Measurements from ENCODE around the gene OPTN. TPM values are rescaled to one million over a fixed set of nuclear protein-coding genes. Genes with fewer than 3 reads are reported as not detected.
"Not testable (repeated sequence)": the region's sequence is repeated elsewhere in the genome, so short reads cannot be mapped to it uniquely, and the experiment has no call there.

The OPTN gene
- total RNA-seq, 1 donor from 2014 or later: 75.4 TPM

DNA sequence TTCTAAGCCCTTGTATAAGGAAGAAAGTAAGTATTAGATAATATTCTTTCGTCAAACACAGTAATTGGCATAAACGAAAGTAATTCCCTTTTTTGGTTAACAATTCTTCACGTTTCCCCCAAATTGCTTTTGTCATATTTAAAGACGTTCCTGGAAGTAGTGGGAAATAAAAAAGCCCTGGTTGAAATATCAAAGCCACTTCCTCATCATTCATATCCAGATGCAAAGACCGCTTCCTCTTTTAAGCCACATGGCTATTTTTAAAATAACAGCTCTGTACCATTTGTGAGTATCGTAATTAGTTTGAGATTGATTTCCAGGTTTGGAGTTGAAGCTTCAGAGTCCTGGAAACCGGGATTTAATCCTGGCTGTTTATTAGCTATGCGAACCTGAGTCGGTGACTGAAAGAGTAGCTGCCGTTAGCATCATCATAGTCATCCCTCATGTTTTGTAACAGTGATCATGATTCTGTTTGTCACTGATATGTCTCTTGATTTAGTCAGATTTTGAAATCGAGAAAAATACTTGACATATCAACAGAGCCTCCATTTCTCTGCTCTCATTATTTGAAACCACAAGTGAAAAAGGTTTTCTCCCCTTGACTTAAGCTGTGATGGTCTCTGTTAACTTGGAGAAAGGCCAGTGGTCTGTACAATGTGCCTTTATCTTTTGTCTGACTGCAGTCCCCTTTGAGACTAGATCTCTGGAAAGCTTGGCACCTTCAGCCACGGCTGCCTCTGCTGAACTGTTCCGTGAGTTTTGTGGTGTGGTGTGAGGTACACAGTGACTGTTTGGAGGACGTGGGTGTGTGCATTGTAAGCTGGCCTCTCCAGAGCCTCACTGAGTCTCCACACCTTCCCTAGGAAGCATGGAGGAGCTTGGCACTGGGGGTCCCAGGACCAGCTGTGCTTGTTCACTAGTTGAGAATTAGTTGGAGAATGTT, 18.1 kb downstream of the OPTN start:
- FAIRE-seq: no peak

GRCh38 chr10:13118784-13119410, 18.9 kb downstream of the OPTN start:
- DNase-seq (ENCODE audit: low spot score in 2 of 2) (no peak), FAIRE-seq (no peak)

More for the DNA sequence above, 18.1 kb downstream of the OPTN start:
- DNase-seq (ENCODE audit: low spot score in 2 of 2): no peak

DNA sequence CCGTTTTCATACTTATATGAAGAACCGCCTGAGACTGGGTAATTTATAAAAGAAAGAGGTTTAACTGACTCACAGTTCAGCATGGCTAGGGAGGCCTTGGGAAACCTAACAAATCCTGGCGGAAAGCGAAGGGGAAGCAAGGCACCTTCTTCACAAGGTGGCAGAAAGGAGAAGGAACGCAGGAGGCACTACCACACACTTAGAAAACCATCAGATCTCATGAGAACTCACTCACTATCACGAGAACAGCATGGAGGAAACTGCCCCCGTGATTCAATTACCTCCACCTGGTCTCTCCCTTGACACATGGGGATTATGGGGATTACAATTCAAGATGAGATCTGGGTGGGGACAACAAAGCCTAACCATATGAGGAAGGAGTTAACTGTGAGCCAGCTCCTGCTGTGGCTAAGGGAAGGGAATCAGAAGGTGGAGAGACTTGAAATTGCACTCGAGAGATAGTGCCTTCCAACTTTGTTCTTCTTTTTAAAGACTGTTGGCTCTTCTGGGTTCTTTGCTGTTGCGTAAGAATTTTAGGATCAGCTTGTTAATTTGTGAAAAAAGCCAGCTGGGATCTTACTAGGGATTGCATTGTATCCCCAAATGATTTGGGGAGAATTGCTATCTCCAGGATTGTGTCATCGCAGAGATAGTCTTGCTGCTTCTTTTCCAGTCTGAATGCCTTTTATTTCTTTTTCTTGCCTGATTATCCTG, 21.0 kb downstream of the OPTN start:
- DNase-seq (ENCODE audit: low spot score in 2 of 2) (no peak), FAIRE-seq (no peak)

DNA sequence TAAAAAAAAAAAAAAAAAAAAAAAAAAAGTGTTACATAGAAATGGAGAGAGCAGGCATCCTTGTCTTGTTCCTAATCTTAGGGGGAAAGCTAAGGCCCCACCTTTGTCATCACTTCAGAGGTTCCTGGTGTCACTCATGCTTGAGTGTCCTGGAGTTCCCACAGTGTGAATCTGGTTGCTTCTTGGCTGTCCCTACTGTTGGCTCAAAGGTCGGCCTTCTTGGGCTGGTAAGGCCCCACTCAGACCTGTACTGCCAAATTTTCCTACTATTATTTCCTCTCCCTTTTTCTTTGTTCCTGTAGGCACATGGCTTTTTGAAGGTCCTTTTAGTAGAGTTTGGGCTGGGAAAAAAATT, 21.5 kb downstream of the OPTN start:
- DNase-seq (ENCODE audit: low spot score in 2 of 2): no peak
- no peak for FAIRE-seq

- DNase-seq (ENCODE audit: low spot score in 2 of 2) (no peak), FAIRE-seq (no peak)
These were observed 36.7 kb downstream of the OPTN start for GRCh38 chr10:13136651-13137050.

DNA sequence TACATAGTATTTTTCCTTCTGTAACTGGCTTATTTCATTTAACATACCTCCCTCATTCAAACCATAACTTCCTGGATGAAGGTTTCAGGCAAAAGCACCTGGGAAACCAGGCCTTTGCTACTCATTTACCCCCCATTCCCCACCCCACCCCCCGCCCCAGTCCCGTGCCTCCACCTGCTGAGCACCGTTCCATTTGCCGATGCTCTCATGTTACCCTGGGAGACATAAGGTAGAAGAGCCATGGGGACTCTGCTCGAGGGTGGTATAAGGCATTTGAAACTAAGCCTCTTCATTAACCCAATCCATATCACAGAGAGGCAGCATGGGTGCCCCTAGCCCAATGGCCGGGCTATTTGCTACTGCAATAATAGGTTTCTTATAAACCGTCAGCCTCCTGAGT, 39.2 kb downstream of the OPTN start:
- FAIRE-seq (no peak), DNase-seq (ENCODE audit: low spot score in 2 of 2) (no peak)

DNA sequence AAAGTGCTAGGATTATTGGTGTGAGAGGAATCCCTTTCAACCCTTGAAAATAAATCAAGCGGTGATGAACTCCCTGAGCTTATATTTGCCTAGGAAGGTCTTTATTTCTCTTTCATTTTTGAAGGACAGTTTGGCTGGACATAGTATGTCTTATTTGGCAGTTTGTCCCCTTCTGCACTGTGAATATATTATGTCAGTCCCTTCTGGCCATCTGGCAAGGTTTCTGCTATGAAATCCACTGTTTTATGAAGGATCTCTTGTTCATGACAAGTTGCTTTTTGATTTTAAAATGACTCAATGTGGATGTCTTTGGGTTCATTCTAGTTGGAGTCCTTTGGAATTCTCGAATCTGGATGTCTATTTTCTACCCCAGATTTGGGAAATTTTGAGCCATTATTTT, 39.7 kb downstream of the OPTN start:
- DNase-seq (ENCODE audit: low spot score in 2 of 2) (no peak), FAIRE-seq (no peak)

DNA sequence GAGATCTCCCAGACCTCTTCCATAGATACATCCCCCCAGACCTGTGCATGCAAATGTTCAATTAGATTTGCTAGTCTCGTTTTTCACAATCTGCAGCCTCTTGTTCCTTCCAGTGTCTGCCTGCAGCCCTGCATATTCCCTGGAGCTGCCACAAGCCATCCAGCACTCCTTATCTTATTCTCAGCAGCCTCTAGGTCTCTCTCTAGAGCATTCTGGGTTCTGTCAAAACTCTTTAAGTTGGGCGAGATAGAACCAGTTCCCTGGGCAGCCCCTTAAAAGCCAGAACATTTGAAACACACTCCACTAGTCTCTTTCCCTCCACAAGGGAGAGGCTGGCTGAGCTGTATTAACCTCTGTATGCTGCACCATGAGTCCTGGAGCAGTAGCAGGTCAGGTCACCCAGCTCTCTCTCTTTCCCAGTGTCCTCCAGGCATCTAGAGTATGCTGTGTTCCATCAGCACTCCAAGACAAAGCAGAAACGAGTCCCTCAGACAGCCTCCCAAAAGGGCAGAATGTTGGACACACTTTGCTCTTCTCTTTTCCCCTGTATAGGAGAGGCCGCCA, 40.7 kb downstream of the OPTN start:
- DNase-seq (ENCODE audit: low spot score in 2 of 2): no peak
- no peak for FAIRE-seq

DNA sequence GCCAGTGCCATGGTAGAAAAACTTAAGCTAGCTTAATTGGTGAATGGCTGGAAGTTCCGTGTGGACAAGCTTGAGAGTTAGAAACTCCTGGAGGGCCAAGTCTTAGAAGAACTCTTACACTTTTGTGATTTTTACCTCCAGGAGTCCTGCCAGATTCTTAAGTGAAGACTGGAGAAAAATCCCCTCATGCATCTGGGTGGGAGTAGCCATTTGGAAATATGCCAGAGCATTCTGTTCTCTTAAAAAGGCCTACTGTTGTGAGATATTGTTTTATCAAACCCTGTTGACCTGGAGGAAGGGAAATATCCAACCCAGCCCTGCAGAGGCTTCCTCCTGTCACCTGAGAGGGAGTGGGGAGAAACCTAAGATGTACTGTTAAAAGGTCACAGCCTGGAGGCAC, 43.8 kb downstream of the OPTN start:
- DNase-seq (ENCODE audit: low spot score in 2 of 2): no peak
- no peak for FAIRE-seq

GRCh38 chr10:13144814-13145213, 44.9 kb downstream of the OPTN start:
- FAIRE-seq (no peak), DNase-seq (ENCODE audit: low spot score in 2 of 2) (no peak)

DNA sequence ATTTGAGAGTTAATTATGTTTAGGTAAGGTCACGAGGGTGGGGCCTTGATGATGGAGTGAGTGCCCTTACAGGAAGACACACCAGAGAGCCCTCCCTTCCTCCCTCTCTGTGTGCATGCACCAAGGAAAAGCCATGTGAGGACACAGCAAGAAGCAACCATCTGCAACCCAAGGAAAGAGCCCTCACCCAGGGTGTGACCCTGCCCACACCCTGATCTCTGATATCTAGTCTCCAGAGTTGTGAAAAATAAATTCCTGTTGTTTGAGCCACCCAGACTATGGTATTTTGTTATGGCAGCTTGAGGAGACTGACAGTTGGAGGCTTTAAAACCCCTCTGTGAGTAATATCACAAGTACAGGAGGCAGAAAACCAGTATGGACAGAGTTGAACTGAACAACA, 46.4 kb downstream of the OPTN start:
- DNase-seq (ENCODE audit: low spot score in 2 of 2): no peak
- FAIRE-seq: no peak

DNA sequence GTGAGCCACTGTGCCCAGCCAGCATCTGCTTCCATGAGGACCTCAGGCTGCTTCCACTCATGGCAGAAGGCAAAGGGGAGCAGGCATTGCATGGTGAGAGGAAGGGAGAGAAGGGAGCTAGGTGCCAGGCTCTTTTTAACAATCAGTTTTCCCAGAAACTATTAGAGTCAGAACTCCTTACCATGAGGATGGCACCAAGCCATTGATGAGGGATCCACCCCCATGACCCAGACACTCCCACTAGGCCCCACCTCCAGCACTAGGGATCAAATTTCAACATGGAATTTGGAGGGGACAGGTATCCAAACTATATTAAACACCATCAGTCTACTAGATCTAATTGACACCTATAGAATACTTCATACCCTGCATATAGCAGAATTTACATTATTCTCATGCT, 47.2 kb downstream of the OPTN start:
- no peak for FAIRE-seq
- DNase-seq (ENCODE audit: low spot score in 2 of 2): no peak

- FAIRE-seq (no peak), DNase-seq (ENCODE audit: low spot score in 2 of 2) (no peak)
These were observed 52.3 kb downstream of the OPTN start for GRCh38 chr10:13152296-13152695.

DNA sequence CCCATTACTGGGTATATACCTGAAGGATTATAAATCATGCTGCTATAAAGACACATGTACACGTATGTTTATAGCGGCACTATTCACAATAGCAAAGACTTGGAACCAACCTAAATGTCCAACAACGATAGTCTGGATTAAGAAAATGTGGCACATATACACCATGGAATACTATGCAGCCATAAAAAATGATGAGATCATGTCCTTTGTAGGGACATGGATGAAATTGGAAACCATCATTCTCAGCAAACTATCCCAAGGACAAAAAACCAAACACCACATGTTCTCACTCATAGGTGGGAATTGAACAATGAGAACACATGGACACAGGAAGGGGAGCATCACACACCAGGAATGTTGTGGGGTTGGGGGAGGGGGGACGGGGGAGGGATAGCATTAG, 55.9 kb downstream of the OPTN start:
- not testable (repeated sequence) for FAIRE-seq; DNase-seq (ENCODE audit: low spot score in 2 of 2)

GRCh38 chr10:13158401-13158800, 58.4 kb downstream of the OPTN start:
- FAIRE-seq (no peak), DNase-seq (ENCODE audit: low spot score in 2 of 2) (no peak)

DNA sequence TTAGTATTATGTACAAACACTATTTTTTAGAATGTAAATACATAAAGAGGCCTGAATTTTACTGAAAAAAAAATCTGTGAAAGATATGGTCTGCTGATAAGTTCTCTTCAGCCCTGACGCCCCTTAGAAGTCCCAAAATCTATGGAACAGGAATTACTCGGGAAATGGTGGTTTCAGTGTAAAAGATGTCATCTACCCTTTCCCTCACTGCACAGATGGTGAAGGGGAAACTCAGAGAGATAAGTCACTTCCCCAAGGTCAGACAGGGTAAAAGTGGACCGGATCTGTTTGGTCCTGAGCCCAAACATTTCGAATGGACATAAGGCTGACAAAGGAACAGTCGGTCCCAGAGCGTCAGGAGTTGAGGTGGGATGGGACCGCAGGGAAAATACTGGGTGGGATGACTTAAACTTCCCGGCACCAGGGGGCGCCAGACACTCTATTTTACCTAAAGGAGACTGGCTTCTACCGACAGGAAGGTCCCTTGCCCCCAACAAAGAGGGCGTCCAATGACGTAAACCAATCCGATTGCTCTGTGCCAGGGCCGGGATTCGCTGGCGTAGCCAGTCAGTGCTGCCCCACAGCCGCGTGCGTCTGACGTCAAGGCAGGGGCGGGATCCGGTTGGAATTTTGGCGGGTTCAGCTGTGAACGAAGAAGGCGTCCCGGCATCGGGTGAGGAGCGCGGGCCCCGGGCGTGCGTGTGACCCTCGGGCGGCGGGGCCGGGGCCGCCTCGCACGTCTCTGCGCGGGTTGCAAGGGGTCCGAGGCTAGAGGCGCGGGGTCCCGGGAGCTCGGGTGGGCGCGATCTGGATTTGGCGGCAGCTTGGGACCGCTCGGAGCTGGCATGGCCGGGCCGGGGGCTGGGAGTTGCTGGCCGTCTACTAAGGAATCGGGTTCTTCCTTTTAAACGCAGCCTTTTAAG, 61.2 kb downstream of the OPTN start, which contains the start of gene MCM10:
MCM10 (plus strand) TSS at position 625 of the 923 bp plus-strand sequence. CDS start 2,645 bp downstream, outside the sequence.
- DNase-seq (ENCODE audit: low spot score in 2 of 2) (peak; percentile 98 to 99), FAIRE-seq (peak; percentile 95)

DNA sequence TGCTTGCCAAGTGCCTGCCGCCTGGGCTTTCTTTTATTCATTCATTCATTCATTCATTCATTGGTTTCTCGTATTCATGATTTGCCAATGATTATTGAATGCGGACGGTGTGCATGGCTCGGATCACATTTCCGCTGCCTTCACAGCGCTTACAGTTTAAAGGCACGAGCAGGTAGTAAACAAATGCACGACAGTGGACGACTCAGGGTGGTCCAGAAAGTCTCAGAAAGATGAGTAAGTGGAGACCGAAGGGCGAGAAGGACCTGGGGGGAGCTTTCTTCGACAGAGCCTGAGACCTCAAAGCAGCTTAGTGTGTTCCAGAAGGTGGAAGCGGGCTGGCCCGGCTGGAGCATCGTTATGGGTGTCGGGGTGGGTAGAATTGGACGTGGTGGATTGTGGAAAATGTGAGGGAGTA, 61.9 kb downstream of the OPTN start:
- FAIRE-seq: no peak
- DNase-seq (ENCODE audit: low spot score in 2 of 2): no peak

GRCh38 chr10:13163859-13164258, 63.9 kb downstream of the OPTN start:
- no peak for DNase-seq (ENCODE audit: low spot score in 2 of 2)
- FAIRE-seq: no peak

DNA sequence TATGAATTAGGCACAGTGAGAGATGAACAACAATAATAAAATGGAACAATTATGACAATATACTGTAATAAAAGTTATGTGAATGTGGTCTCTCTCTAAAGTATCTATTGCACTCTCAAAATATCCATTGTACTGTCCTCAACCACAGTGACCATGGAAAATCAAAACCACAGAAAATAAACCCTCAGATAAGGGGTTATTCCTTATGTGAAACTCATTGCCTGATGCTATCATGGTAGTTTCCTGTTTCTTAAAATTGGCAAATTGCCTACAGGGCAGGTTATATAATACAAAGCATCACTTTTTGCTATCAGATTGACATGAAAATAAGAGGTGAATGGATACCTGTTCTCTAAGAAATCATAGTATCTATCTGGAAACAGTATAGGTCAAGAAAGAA, 65.2 kb downstream of the OPTN start:
- DNase-seq (ENCODE audit: low spot score in 2 of 2) (no peak), FAIRE-seq (no peak)

DNA sequence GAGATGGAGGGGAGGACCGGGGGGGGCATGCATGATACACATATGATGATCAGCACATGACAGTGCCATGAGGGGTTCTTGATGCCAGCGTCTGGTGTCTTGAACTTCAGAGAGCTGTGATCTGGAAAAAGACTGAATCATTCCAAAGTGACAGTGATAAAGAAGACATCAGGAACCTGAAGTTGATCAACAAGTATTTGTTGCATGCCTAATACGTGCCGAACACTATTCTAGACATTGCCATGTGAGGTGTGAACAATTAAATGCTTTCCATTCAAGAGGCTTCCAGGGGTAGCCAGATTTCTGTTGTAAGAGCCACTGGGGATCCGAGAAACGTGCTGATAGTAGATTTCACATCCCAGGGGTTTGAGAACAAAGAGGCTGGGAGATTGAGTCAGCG, 67.6 kb downstream of the OPTN start:
- DNase-seq (ENCODE audit: low spot score in 2 of 2) (no peak), FAIRE-seq (no peak)
